ENCODE measurements around the gene HOMER2. TPM values are rescaled to one million over a fixed set of nuclear protein-coding genes. Genes with fewer than 3 reads are reported as not detected.

HOMER2 gene
- total and polyA plus RNA-seq, 2 experiments from 2014 or later, result 10.8 to 23.9 TPM

Other genes with a start within 250 kb of the HOMER2 start
- 14.0 and 19.2 TPM in 2 replicates for gene AP3B2, start 242.8 kb downstream of the HOMER2 start, total RNA-seq (2014; rRNA removed; shearing (Covaris generic))
- gene AP3B2, start 242.8 kb downstream of the HOMER2 start, polyA plus RNA-seq (2016; fragmentation: Nextera tagmentation; extraction: Ambion mirVana), result 9.5 and 9.8 TPM in 2 replicates
- 0.08 TPM in 1 of 2 replicates, not detected in the other for gene FSD2, start 146.7 kb downstream of the HOMER2 start, total RNA-seq (2014; rRNA removed; shearing (Covaris generic))
- 0.18 and 0.37 TPM in 2 replicates for gene FSD2, start 146.7 kb downstream of the HOMER2 start, polyA plus RNA-seq (2016; fragmentation: Nextera tagmentation; extraction: Ambion mirVana)
- 2.2 and 8.3 TPM in 2 replicates for gene WHAMM, start 143.1 kb downstream of the HOMER2 start, total RNA-seq (2014; rRNA removed; shearing (Covaris generic))
- gene WHAMM, start 143.1 kb downstream of the HOMER2 start, polyA plus RNA-seq (2016; fragmentation: Nextera tagmentation; extraction: Ambion mirVana), result 4.1 and 4.2 TPM in 2 replicates
- 27.4 and 29.2 TPM in 2 replicates for gene RAMAC, start 33.5 kb upstream of the HOMER2 start, total RNA-seq (2014; rRNA removed; shearing (Covaris generic))
- 50.7 and 58.6 TPM in 2 replicates for gene RAMAC, start 33.5 kb upstream of the HOMER2 start, polyA plus RNA-seq (2016; fragmentation: Nextera tagmentation; extraction: Ambion mirVana)
- gene C15orf40, start 58.9 kb upstream of the HOMER2 start, total RNA-seq (2014; rRNA removed; shearing (Covaris generic)), result 4.0 and 7.3 TPM in 2 replicates
- 22.1 and 26.3 TPM in 2 replicates for gene C15orf40, start 58.9 kb upstream of the HOMER2 start, polyA plus RNA-seq (2016; fragmentation: Nextera tagmentation; extraction: Ambion mirVana)
- gene BTBD1, start 114.5 kb upstream of the HOMER2 start, total RNA-seq (2014; rRNA removed; shearing (Covaris generic)), result 66.1 and 70.3 TPM in 2 replicates
- 11.5 and 12.6 TPM in 2 replicates for gene BTBD1, start 114.5 kb upstream of the HOMER2 start, polyA plus RNA-seq (2016; fragmentation: Nextera tagmentation; extraction: Ambion mirVana)
- gene TM6SF1, start 154.9 kb upstream of the HOMER2 start, total RNA-seq (2014; rRNA removed; shearing (Covaris generic)), result 0.80 and 1.8 TPM in 2 replicates
- gene TM6SF1, start 154.9 kb upstream of the HOMER2 start, polyA plus RNA-seq (2016; fragmentation: Nextera tagmentation; extraction: Ambion mirVana), result 1.5 TPM in 1 of 2 replicates, not detected in the other

All from GM23338 (cell line).